Dermis blood vessel endothelial cell (primary cell): ENCODE data around the gene BMP2K. TPM values are rescaled to one million over a fixed set of nuclear protein-coding genes. Genes with fewer than 3 reads are reported as not detected.
A peak's percentile ranks its signal among the peaks of the same experiment; 100 is the strongest.
"Not testable (repeated sequence)": the region's sequence is repeated elsewhere in the genome, so short reads cannot be mapped to it uniquely, and the experiment has no call there.

ENCODE experiments used
- DNase-seq: peaks from one replicate; pipeline ENCODE4 v3.0.0; 2010
- total RNA-seq: library from RNA; depleted of rRNA; stranded (reverse); fragments of >200 nt; gene quantifications from 2 replicates; pipeline ENCODE4 v1.2.3, GENCODE V29; 2014

The BMP2K gene
- total RNA-seq, 1 donor from 2014 or later, result 95.1 TPM

DNA sequence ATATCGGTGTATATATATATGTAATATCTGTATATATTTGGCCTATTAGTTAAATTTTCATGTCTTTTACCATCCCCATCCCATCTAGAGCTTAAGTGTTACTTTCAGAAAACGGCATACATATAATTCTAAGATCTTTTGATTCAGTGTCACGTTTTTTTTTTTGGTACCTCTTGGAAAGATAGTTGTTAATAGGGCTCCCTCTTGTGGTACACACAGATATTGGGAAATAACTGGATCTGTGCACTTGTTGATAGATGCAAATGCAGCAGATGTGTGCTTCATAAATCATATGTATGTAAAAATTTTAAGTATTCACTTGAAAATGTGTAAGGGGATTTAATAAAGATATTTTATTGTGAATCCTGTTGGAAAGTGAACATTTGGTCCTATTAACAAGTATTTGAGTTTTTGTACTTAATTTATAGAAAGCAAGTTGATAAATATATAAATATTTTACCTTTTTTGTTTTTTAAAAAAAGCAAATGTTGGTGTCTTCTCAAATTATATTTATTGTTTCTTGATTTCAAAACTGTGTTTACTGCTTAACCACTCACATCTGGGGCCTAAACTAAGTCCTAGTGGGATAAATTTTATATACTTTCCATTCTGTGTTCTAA is 88.4 kb downstream of the BMP2K start:
- DNase-seq, result peak; percentile 91

DNA sequence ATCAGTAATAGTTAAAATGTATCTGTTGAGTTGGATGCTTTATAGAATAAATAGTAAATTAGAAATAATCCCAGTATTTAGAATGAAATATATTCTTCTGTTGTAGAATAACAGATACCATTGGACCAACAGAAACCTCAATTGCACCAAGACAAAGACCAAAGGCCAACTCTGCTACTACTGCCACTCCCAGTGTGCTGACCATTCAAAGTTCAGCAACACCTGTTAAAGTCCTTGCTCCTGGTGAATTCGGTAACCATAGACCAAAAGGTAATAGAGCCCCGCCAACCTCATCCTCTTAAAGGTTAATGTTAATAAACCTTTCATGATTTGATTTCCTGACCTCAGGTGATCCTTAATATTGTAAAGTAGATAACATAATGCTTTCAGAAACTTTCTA is 89.3 kb downstream of the BMP2K start:
- DNase-seq, result no peak

DNA sequence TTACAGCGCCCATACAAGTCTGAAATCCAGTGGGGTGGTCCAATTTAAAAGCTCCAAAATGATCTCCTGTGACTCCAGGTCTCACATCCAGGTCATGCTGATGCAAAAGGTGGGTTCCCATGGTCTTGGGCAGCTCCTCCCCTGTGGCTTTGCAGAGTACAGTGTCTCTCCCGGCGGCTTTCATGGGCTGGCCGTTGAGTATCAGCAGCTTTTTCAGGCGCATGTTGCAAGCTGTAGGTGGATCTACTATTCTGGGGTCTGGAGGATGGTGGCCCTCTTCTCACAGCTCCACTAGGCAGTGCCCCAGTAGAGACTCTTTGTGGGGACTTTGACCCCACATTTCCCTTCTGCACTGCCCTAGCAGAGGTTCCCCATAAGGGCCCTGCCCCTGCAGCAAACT is 92.6 kb downstream of the BMP2K start:
- DNase-seq, result not testable (repeated sequence)

DNA sequence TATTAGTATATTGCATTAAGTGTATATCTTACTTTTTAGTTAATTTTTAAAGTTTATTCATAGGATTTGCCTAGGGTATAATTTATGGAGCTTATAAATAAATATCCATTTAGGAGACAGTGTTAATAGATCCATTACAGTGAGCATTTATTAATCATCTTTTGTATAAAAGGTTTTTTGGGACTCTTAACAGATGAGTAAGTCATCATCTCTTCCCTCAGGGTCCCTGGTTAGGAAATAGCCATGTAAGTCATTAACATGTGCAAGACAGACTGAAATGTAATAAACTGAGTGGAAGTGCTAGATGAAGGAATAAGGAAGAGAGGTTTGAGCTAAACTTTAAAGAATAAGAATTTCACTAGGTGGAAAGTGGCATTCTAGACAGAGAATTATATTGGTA is 93.9 kb downstream of the BMP2K start:
- DNase-seq, result no peak

DNA sequence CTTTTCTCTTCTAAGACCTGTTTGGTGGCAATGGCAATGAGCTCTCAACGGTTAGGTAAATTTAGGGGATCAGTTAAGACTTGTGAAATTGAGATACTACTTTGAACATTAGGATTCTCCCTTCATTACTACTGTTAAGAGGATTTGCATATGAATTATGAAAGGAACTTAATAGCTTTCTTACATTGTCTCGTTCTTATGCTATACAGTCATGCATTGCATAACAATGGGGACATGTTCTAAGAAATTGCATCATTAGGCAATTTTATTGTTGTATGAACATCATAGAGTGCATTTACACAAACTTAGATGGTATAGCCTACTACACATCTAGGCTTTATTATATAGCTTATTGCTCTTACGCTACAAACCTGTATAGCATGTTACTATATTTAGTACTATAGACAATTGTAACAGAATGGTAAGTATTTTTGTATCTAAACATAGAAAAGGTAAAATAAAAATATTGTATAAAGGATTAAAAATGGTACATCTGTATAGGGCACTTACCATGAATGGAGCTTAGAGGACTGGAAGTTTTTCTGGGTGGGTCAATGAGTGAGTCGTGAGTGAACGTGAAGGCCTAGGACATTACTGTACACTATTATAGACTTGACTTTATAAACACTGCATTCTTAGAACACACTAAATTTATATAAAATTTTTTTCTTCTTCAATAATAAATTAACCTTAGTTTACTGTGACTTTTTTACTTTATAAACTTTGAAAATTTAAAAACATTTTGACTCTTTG is 100.6 kb downstream of the BMP2K start:
- DNase-seq, result no peak

DNA sequence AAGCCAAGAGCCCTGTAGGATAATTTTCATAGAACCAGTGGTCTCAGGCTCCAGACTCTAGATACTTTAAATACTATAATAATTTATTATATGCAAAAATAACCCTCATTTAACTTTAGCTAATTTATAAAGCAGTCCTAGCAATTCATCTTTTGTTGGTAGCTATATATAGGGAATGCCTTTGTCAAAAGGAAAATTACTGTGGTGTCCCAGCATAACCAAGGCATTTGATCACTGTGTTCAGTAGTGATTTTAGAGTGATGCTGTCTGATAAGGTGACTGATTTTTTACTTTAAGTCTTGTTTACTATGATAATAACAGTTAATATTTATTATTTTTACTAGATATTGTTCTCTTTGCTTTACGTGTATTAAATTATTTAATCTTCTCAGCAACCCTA is 101.9 kb downstream of the BMP2K start:
- DNase-seq, result no peak

DNA sequence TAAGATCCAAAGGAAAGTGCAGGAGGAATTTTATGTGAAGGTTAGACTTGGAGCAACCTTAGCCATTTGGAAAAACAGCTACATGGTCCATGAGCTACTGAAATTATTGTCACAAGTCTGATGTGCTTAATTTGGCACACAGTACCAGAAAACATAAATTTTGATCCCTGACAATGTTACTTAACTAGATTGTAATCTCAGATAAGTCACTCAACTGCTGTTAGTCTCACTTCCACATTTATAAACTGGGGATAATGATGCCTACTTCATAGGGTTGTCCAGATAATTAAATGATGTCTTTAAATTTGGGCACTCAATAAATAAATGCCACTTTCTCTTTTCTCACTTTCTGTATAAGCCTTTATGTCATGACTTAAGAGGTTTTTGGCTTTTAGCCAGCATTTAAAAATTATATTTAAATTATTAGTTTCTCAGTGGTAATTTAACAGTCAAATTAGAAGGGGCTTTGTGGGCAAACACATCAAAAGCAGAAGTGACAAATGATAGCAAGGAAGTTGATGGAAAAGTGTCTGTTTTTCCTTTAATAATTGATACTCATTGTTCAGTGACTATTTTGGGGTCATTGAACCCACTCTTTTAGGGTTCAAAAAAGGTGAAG is 104.8 kb downstream of the BMP2K start:
- peak; percentile 11 for DNase-seq

DNA sequence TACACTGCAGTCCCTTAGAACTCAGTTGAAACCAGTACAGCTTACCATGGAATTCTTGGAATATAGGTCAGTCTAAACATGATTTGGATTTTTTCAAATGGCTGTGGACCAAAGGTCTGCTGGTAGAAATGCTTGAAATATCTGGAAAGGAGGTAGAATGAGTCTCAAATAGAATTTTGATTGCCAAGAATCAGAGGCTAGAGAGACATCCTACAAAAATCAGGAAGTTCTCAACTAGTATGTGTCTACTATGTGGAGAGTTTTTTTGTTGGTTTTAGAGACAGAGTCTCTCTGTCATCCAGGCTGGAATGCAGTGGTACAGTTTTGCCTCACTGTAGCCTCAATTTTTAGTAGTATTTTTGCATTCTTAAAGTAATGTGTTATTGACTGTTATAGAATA is 109.4 kb downstream of the BMP2K start:
- DNase-seq, result no peak

DNA sequence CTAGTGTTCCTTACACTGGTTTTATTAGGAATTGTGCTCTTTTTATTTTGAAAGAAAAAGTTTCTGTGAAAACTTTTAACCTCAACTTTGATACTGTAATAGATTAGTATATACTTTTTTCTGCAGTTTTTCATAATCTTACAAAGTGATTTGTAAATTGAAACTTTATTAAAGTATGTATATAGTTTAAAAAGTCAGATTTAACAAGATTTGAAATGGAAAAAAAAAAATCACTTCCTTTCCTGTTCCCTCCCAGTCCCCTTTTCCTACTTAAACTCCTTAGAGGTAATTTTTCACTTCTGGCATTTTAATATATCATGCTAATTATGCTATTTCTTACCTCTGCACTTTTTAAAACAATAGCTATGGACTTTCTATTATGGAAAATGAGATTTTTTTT is 113.8 kb downstream of the BMP2K start:
- DNase-seq, result no peak

DNA sequence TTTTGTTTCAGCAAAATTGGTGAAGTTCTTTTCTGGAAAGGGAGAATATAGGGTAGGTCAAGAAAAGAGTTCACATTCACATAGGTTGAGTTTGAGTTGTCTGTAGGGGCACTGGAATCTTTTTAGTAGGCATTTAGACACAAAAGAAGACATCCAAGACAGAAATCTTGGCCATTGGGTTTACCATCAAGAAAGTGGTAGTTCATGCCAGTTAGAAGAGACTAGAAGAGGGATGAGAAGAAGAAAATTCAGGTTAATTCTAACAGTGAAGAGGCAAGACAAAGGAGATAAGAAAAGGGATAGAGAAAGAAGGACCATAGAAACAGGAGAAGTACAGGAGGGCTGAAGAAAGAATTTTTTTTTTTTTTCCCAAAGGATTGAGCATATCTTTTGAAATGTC is 123.2 kb downstream of the BMP2K start:
- no peak for DNase-seq

DNA sequence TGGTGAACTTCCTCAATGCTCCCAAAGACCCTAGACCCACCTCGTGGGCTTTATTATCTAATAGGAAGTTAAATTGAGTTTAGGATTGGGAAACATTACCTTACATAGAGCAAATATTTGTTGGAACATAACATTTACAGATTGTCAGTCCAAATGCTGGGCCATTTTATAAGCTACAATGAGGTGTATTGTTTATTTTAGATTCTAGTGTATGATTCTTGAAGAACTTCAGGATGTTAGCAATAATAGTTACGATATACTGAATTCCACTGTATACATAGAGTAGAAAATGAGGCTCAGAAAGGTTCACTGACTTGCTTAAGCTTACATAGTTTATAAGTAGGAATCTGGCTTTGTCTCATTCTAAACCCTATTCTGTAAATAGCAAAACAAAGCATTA is 125.7 kb downstream of the BMP2K start:
- DNase-seq, result no peak

DNA sequence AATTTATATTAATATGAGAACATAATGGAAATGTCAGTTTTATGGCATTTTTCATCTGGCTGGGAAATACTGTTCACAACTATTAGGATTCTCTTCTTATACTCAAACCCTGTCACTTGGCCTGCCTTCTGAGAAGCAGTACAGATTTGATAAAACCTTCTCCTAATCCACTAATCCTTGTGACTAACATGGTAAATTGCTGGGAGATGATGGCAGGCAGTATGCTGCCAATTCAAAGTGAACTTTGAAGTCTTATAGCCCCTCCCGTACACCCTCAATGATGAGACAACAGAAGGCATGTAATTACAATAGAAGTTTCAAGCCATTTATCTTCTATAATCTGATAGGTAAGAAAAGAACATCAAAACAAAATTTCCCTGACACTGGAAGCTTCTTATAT is 126.1 kb downstream of the BMP2K start:
- no peak for DNase-seq

DNA sequence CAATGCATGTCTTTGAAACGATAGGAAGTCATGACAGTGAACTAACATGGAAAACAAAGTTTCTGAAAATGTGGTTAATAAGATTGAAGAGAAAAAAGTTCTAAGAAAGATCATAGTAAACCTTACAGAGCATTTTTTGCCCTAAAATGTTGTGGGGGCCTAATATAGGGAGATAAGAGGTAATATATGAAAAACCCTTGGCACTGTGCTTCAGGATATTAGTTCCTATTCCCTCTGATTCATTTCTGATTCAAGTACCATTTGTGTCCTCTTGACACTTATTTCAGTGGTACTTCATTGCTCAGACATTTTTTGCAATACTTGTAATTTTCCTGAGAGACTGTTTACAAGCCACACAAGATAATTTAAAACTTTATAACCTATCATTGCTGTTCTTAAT is 128.0 kb downstream of the BMP2K start:
- no peak for DNase-seq

DNA sequence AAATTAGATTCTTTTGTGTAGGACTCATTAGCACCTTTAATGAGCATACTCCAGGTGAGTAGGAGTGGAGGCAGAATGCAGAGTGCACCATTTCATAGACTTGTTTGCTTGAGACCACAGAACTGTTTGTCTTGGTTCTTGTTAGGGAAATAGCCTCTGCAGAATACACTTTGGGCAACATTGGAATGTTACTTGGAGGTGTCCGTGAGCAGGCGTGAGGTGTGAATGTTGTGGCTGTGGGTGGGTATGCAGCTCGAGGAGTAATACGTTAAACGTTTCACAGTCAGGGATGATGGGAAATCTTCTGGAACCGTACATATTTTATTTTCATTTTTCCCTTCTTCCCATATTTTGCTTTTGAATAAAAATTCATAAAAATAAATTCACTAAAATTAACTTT is 131.5 kb downstream of the BMP2K start:
- no peak for DNase-seq

DNA sequence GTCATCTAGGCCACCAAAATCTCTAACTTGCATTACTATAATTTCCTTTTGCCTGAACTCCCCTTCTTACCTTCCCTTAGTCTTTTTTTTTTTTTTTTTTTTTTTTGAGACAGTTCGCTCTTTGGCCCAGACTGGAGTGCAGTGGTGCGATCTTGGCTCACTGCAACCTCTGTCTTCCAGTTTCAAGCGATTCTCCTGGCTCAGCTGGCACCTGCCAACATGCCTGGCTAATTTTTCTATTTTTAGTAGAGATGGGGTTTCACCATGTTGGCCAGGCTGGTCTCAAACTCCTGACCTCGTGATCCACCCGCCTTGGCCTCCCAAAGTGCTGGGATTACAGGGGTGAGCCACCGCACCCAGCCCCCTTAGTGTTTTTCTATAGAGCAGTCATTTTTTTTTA is 132.8 kb downstream of the BMP2K start:
- not testable (repeated sequence) for DNase-seq

DNA sequence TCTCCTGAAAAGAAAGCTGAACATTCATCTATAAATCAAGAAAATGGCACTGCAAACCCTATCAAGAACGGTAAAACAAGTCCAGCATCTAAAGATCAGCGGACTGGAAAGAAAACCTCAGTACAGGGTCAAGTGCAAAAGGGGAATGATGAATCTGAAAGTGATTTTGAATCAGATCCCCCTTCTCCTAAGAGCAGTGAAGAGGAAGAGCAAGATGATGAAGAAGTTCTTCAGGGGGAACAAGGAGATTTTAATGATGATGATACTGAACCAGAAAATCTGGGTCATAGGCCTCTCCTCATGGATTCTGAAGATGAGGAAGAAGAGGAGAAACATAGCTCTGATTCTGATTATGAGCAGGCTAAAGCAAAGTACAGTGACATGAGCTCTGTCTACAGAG is 134.5 kb downstream of the BMP2K start:
- DNase-seq, result no peak

DNA sequence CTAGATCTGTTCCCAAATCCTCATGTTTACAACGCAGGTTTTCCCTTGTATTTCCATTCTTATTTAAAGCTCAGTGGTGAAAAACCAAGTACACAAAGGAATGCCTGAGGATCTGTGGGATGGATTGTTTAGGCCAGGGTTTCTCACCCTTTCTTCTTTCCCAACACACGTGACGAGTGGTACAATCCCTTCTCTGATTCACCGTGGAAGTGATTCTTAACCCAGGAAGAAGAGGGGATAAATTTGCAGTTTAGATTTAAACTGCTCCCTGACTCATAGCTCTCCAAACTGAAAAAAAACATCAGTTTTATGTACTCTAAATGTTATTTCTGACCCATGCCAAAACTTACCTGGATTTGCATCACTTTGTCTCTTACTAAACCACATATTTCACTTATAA is 146.1 kb downstream of the BMP2K start:
- peak; percentile 17 for DNase-seq

DNA sequence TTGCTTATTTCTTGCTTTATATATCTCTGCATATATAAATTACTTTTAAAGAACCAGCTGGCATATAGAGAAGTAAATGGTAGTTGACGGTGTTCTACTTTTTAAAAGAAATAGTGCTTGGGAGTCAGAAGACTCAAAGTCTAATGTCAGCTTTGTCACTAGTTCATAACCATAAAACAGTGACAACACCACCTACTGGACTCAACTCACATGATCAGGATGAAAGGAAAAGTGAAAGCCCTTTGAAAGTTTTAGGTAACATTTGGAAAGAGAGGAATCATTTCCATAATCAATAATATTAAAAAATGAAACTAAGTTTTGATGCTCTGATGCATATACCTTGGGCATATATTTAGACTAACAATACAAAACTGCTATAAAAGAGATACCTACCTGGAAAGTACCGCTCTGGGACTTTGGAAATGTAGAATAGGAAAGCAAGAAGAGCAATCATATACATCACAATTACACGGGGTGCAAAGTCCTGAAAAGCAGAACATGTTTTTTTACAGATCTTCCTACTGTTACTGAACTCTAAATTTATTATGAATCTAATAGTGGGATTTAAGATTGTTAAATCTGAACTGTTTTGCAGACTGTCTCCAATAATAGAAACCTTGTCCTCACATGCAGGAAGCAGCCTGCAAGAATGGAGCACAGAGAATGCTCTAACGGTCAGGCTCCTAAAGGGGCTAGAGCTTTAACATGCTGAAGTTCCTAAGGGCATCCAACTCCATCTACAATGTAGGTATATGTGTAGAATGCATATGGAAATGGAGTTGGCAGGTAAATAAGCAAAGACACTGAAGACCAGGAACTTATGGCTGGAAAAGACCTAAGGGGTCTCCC is 147.5 kb downstream of the BMP2K start:
- peak; percentile 24 for DNase-seq

DNA sequence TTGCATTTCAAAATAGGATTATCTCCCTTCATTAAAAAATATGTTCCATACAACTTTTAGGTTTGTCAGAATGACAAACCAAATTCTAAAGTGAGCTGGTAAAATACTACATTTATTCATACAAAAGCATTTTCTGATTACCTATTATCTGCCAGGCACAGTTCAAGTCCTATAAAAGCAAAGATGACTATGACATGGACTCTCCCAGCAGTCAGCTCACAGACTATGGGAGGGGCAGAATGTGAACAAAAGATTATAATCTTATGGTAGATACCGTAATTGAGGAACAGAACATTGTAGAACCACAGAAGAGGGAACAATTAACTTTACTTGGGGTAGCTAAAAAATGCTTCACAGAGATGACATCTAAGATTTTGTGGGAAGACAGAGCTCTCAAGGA is 150.7 kb downstream of the BMP2K start:
- no peak for DNase-seq

DNA sequence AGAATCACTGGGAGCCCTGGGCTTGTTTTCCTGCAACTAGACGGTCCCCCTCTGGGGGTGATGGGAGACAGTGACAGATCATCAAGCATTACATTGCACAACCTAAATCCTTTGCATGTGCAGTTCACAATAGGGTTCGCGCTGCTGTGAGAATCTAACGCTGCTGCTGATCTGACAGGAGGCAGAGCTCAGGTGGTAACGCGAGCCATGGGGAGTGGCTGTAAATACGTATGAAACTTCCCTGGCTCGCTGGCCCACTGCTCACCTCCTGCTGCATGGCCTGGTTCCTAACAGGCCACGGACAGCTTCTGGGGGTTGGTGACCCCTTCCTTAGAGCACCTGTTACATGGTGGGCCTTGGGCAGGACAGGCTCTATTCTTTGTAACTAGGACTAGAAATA is 152.7 kb downstream of the BMP2K start:
- DNase-seq, result no peak

DNA sequence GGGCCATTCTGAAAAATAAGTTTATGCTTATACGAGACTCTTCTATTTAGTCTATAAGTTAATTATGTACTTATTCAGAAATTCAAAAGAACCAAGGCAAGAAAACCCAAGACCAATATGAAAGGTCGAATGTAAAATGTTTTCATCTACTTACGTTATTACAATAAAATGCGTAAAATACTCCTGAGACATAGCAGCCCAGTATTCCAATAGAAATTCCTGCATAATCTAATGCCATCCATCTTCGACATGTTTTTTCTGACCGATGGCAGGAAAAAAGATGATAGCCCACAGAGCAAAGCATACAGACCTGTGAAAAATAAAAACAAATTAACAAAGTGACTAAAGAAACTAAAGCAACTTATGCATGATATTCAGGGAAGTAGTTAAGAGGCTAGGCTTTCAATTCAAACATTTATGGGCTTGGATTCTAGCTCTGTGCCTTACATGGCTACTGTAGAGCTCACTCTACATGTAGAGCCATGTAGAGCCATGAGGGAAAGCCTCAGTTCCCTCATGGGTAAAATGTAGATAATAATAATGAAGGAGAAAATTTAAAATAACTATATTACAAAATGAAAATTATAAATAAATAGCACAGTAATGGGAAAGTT is 154.0 kb downstream of the BMP2K start:
- DNase-seq, result no peak

DNA sequence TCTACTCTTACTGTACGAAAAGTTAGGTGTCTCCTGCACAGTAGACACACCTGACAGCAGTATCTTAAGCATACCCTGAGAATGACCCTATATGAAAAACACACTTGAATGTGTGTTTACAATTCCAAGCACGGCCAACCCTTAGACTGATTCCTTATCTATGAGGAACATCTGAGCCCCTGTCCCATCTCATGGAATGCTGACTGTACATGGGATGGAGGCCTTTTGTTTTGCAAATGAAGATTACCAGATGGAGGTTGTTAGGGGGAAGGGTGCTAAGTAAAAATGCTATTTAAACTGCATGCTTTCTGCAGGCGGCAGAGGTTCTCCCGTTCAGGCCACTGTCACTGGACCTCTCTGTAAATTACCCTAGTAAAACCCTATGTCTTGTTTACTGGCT is 160.8 kb downstream of the BMP2K start:
- DNase-seq, result no peak

DNA sequence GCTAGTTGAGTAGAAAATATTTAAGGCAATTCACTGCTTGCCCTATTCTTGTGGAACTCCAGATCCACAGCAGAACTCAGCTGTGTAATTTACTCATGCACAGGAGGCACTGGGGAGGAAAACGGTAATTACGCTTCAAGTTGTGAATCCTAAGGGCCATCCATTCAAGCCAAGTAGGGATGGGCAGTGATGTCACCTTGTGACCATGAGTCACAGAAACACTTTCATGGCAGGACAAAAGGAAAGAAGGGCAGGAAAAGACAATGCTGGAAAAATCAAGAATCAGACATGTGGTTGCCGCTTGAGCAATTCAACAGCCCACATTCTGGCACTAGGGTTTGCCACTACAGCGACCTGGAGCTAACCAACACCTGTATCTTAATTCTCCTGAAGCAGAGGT is 161.7 kb downstream of the BMP2K start:
- peak; percentile 7 for DNase-seq
